WTC11 (cell line): ENCODE results near the gene CNOT9. TPM values are rescaled to one million over a fixed set of nuclear protein-coding genes. Genes with fewer than 3 reads are reported as not detected.

Experiments
- ATAC-seq: fragments of 200-7000 bp; cut with Tn5 transposase; 2 replicates; pipeline ENCODE4 v1.10.0; 2021; ENCODE audit warnings: mild to moderate bottlenecking, moderate library complexity
- CTCF ChIA-PET: fragments of 300-600 bp; sonication (Branson Sonifier 250); formaldehyde crosslinking; loops from one replicate; lab custom pipeline; 2021; ENCODE audit warnings: antibody characterized with exemption; lab: Charles Lee
- POLR2A ChIA-PET: fragments of 350-600 bp; sonication (Branson Sonifier 250); formaldehyde crosslinking; loops from one replicate; lab custom pipeline; 2021; ENCODE audit warnings: antibody characterized with exemption; lab: Charles Lee
- DNase-seq: peaks from one replicate; pipeline ENCODE4 v3.0.0; 2021; ENCODE audit warnings: low spot score
- H3K27ac Mint-ChIP-seq: 2 replicates; pipeline ENCODE4 v1.8.0; 2021; ENCODE audit warnings: mixed read lengths
- H3K27me3 Mint-ChIP-seq: 2 replicates; pipeline ENCODE4 v1.8.0; 2021; ENCODE audit warnings: low read depth, mild to moderate bottlenecking, moderate library complexity, mixed read lengths
- H3K36me3 Mint-ChIP-seq: 2 replicates; pipeline ENCODE4 v1.8.0; 2021; ENCODE audit warnings: mixed read lengths
- H3K4me1 Mint-ChIP-seq: 2 replicates; pipeline ENCODE4 v1.8.0; 2022; ENCODE audit warnings: mixed read lengths
- H3K4me3 Mint-ChIP-seq: 2 replicates; pipeline ENCODE4 v1.8.0; 2021; ENCODE audit warnings: mild to moderate bottlenecking, moderate library complexity, mixed read lengths
- H3K9me3 Mint-ChIP-seq: 2 replicates; pipeline ENCODE4 v1.8.0; 2021; ENCODE audit warnings: mixed read lengths
- AR ChIP-seq: fragments of 250-450 bp; sonication (Bioruptor Pico); IDR thresholded peaks from 2 replicates; pipeline ENCODE4 v1.9.0; 2021; ENCODE audit warnings: mild to moderate bottlenecking
- ATF6 ChIP-seq: sonication (generic); formaldehyde crosslinking; IDR thresholded peaks from 2 replicates; pipeline ENCODE4 v1.8.1; 2023; ENCODE audit warnings: mild to moderate bottlenecking, missing genetic modification reagents
- EMX1 ChIP-seq: fragments of 250-450 bp; sonication (Bioruptor Pico); IDR thresholded peaks from 2 replicates; pipeline ENCODE4 v1.8.0; 2021; ENCODE audit warnings: mild to moderate bottlenecking
- HMGA2 ChIP-seq: fragments of 250-450 bp; sonication (Bioruptor Pico); IDR thresholded peaks from 2 replicates; pipeline ENCODE4 v1.4.0; 2021; ENCODE audit warnings: mild to moderate bottlenecking, moderate library complexity
- NR3C1 ChIP-seq: sonication (generic); formaldehyde crosslinking; conservative IDR thresholded peaks from 2 replicates; pipeline ENCODE4 v1.8.1; 2023; ENCODE audit warnings: low read depth, mild to moderate bottlenecking, missing genetic modification reagents
- PRDM15 ChIP-seq: sonication (generic); formaldehyde crosslinking; IDR thresholded peaks from 2 replicates; pipeline ENCODE4 v1.8.0; 2022; ENCODE audit warnings: missing genetic modification reagents
- USF1 ChIP-seq: sonication (generic); formaldehyde crosslinking; IDR thresholded peaks from 2 replicates; pipeline ENCODE4 v1.8.0; 2022; ENCODE audit warnings: mild to moderate bottlenecking, missing genetic modification reagents
- ZMAT4 ChIP-seq: fragments of 250-450 bp; sonication (Bioruptor Pico); IDR thresholded peaks from 2 replicates; pipeline ENCODE4 v1.9.0; 2021; ENCODE audit warnings: mild to moderate bottlenecking
- ZNF317 ChIP-seq: sonication (generic); formaldehyde crosslinking; IDR thresholded peaks from 2 replicates; pipeline ENCODE4 v1.8.1; 2023; ENCODE audit warnings: low read depth, mild to moderate bottlenecking, moderate library complexity, missing genetic modification reagents, borderline replicate concordance
- ZSCAN18 ChIP-seq: fragments of 250-450 bp; sonication (Bioruptor Pico); IDR thresholded peaks from 2 replicates; pipeline ENCODE4 v2.1.2; 2022; ENCODE audit warnings: mild to moderate bottlenecking, moderate library complexity
- total RNA-seq: library from RNA; stranded (reverse); gene quantifications from 3 replicates; pipeline ENCODE4 v1.2.3, GENCODE V29; 2021

CNOT9 gene
- total RNA-seq, 1 experiment from 2014 or later: 62.6 TPM

GRCh38 chr2:218642121-218642656 lies 73.5 kb downstream of the CNOT9 start:
- Mint-ChIP-seq H3K27ac (no peak overlapping the region), H3K4me1 (no peaks in the 10 kb centered on the region), H3K36me3 (peaks cover 54% of the 10 kb centered on the region), H3K9me3 (no peaks in the 10 kb centered on the region), H3K4me3 (no peak overlapping the region), H3K27me3 (no peaks in the 10 kb centered on the region)
- ChIA-PET POLR2A (interaction anchor here (0.5 kb wide), 1 partner anchor 121 kb away, joined by 3 read pairs; no protein-coding TSS in a partner anchor), CTCF (no interaction called here)
- ATAC-seq (no peak), DNase-seq (no peak)
- no peak for TF ChIP-seq USF1
- no peak for TF ChIP-seq HMGA2 (CRISPR knock-in tag)
- TF ChIP-seq ATF6 (CRISPR knock-in tag): no peak
- TF ChIP-seq NR3C1: no peak
- TF ChIP-seq ZMAT4 (CRISPR knock-in tag): no peak

- DNase-seq (no peak), ATAC-seq (no peak)
- TF ChIP-seq AR (CRISPR knock-in tag): no peak
- no peak for TF ChIP-seq ZNF317 (CRISPR knock-in tag)
- no peak for TF ChIP-seq EMX1 (CRISPR knock-in tag)
- TF ChIP-seq PRDM15 (CRISPR knock-in tag): no peak
- no peak for TF ChIP-seq ZSCAN18 (CRISPR knock-in tag)
- CTCF ChIA-PET: no interaction called here
- H3K4me1 Mint-ChIP-seq: no peaks in the 10 kb centered on the region
- H3K4me3 Mint-ChIP-seq: no peak overlapping the region
- no peaks in the 10 kb centered on the region for H3K9me3 Mint-ChIP-seq
- POLR2A ChIA-PET: interaction anchor here (0.5 kb wide), 1 partner anchor 121 kb away, joined by 3 read pairs; no protein-coding TSS in a partner anchor
- H3K27me3 Mint-ChIP-seq: no peaks in the 10 kb centered on the region
- no peak overlapping the region for H3K27ac Mint-ChIP-seq
- peaks cover 53% of the 10 kb centered on the region for H3K36me3 Mint-ChIP-seq
Observed at GRCh38 chr2:218642786-218643185, 74.1 kb downstream of the CNOT9 start.
